Measurements from ENCODE around the gene TRIML1. TPM values are rescaled to one million over a fixed set of nuclear protein-coding genes. Genes with fewer than 3 reads are reported as not detected.

TRIML1 gene
- total and polyA plus RNA-seq, 2 of the 13 experiments (the other 11 are each of a cell fraction or from before 2014, with no cell fraction given) = not detected

DNA sequence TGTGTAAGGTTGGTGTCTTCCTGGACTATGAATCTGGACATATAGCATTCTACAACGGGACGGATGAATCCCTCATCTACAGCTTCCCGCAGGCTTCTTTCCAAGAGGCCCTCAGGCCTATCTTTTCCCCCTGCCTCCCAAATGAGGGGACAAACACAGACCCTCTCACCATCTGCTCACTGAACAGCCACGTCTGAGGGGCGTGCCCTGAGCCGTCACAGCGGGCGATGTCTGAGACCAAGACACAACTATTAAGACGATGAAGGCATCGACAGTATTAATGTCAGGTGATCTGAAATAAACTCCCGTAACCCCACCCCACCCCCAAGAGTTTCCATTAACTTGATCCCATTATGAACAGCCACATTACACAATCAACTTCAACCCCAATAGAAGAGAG lies 7.9 kb downstream of the TRIML1 start (continued):
- TF ChIP-seq, protein P1, sequence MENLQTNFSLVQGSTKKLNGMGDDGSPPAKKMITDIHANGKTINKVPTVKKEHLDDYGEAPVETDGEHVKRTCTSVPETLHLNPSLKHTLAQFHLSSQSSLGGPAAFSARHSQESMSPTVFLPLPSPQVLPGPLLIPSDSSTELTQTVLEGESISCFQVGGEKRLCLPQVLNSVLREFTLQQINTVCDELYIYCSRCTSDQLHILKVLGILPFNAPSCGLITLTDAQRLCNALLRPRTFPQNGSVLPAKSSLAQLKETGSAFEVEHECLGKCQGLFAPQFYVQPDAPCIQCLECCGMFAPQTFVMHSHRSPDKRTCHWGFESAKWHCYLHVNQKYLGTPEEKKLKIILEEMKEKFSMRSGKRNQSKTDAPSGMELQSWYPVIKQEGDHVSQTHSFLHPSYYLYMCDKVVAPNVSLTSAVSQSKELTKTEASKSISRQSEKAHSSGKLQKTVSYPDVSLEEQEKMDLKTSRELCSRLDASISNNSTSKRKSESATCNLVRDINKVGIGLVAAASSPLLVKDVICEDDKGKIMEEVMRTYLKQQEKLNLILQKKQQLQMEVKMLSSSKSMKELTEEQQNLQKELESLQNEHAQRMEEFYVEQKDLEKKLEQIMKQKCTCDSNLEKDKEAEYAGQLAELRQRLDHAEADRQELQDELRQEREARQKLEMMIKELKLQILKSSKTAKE (CRISPR knock-in tag; IDR thresholded peaks at IDR 0.05; ENCODE audit: borderline replicate concordance) = no peak
- TF ChIP-seq EHMT2 (IDR thresholded peaks at IDR 0.05; ENCODE audit: borderline replicate concordance, low read depth, low read length) = no peak
- TF ChIP-seq SSRP1 (CRISPR knock-in tag; IDR thresholded peaks at IDR 0.05) = no peak
- no peak for TF ChIP-seq ZNF256 (CRISPR knock-in tag; conservative IDR thresholded peaks at IDR 0.05)
- TF ChIP-seq ZNF577 (CRISPR knock-in tag; IDR thresholded peaks at IDR 0.05; ENCODE audit: borderline replicate concordance, low read depth) = no peak
- TF ChIP-seq ZNF607 (CRISPR knock-in tag; IDR thresholded peaks at IDR 0.05; ENCODE audit: borderline replicate concordance) = no peak
- TF ChIP-seq, protein P2, sequence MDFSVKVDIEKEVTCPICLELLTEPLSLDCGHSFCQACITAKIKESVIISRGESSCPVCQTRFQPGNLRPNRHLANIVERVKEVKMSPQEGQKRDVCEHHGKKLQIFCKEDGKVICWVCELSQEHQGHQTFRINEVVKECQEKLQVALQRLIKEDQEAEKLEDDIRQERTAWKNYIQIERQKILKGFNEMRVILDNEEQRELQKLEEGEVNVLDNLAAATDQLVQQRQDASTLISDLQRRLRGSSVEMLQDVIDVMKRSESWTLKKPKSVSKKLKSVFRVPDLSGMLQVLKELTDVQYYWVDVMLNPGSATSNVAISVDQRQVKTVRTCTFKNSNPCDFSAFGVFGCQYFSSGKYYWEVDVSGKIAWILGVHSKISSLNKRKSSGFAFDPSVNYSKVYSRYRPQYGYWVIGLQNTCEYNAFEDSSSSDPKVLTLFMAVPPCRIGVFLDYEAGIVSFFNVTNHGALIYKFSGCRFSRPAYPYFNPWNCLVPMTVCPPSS (IDR thresholded peaks at IDR 0.05) = no peak

DNA sequence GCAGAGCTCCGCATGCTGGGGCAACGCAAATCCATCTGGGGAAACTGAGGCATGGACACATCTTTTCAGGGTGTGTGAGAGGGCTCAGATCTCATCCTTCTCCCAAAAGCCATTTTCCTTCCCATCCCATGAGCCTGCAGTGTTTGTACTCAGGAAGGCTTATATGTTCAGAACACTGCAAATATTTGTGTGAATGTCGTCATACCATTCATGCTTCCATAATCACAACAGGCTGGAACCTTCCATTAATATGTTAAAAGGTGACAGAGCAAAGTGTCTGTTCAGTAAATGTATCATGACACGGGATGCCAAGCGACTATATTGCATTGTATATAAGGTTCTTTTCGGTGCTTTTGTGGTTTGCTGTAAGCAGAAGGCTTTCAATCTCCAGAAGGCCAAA lies 8.5 kb downstream of the TRIML1 start:
- Histone ChIP-seq H3K27ac (ENCODE audit: extremely low read length, insufficient read depth, low read length) (no peak overlapping the region), H2AFZ (ENCODE audit: low read length) (no peak overlapping the region), H3K4me3 (replicated peaks in 1 of 3; ENCODE audit: insufficient read depth in 1 of 3, low read depth in 2 of 3, low read length in 3 of 3) (no peak overlapping the region), H4K20me1 (ENCODE audit: insufficient read depth, low read length) (no peaks in the 10 kb centered on the region), H3K36me3 (replicated peaks in 1 of 2; ENCODE audit: control insufficient read depth in 1 of 2, insufficient read depth in 2 of 2, low read length in 2 of 2) (no peaks in the 10 kb centered on the region), H3K27me3 (ENCODE audit: control insufficient read depth in 1 of 2, insufficient read depth in 2 of 2, low read length in 2 of 2) (0 out of 5 replicates have a peak, but pooled peaks cover 0 to 6% of the 10 kb centered on the region in 2 experiments), H3K79me2 (ENCODE audit: insufficient read depth, low read length) (no peaks in the 10 kb centered on the region), H3K9ac (ENCODE audit: insufficient read depth, low read depth, low read length) (no peak overlapping the region), H3K4me1 (ENCODE audit: insufficient read depth, low read length) (no peaks in the 10 kb centered on the region), H3K4me2 (ENCODE audit: low read depth, low read length) (no peak overlapping the region), H3K9me3 (ENCODE audit: low read length) (peaks cover 8% of the 10 kb centered on the region; the same call in 1 of the 2 replicates)
- POLR2A ChIA-PET = no interaction called here
- CTCF ChIA-PET (ENCODE audit: low intra/inter-chr PET ratio, low total read pairs) = no interaction called here
- no peak for FAIRE-seq
- no TSS peak for BruUV-seq (replicated peaks)
- DNase-seq (ENCODE audit: low spot score) = no peak
- 37% methylated on average over 6 of the region's 6 CpGs for WGBS (ENCODE audit: low lambda C conversion rate)
- no peak for ATAC-seq
- TF ChIP-seq, protein P3, sequence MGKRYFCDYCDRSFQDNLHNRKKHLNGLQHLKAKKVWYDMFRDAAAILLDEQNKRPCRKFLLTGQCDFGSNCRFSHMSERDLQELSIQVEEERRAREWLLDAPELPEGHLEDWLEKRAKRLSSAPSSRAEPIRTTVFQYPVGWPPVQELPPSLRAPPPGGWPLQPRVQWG (CRISPR knock-in tag; IDR thresholded peaks at IDR 0.05; ENCODE audit: borderline replicate concordance, low read depth) = no peak
- TF ChIP-seq YEATS4 (CRISPR knock-in tag; IDR thresholded peaks at IDR 0.05; ENCODE audit: borderline replicate concordance) (no peak), ATAD3A (CRISPR knock-in tag; IDR thresholded peaks at IDR 0.05) (no peak), RAD51 (IDR thresholded peaks at IDR 0.05; ENCODE audit: borderline replicate concordance) (no peak), ZNF558 (CRISPR knock-in tag; IDR thresholded peaks at IDR 0.05; ENCODE audit: borderline replicate concordance) (no peak), PAWR (CRISPR knock-in tag; IDR thresholded peaks at IDR 0.05; ENCODE audit: borderline replicate concordance) (no peak), TRIM24 (CRISPR knock-in tag; IDR thresholded peaks at IDR 0.05) (no peak)
- in situ Hi-C loops (cut with HindIII; ENCODE audit: extremely low pct_ligation_motif_present, low pct_unique_long_range_greater_than_20kb) = no loop called here
- intact Hi-C loops (cut with micrococcal nuclease; ENCODE audit: unreplicated experiment) = no loop called here

Measured in HepG2 (cell line).